Stimulated activated CD4-positive, alpha-beta T cell treated with anti-CD3 and anti-CD28 coated beads, Interleukin-15, amount 100 ng/mL, for 48 hours (primary cell): ENCODE measurements around the gene EPN2.
A peak's percentile ranks its signal among the peaks of the same experiment; 100 is the strongest.

Source experiments
- DNase-seq, 2 donors: peaks; one replicate each; pipeline ENCODE4 v3.0.0-alpha.2; 2020; ENCODE audit warnings: low read depth in 2 of 2

The EPN2 gene

DNA sequence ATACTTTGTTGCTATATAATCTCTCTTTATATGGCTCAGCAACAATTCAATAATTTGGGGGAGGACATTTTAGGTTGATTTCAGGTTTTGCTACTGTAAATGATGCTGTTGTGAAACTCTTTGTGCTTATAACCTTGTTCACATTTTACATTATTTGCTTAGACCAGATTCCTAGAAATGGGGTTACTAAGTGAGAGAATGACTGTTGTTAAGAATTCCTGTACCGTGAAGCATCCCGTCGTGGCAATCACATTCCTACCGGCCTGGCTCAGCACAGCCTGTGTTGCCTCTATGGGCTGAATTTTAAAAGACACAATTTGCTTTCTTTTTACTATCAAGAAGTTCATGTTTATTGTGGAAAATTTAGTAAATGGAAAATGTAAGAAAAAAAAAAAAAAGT is 94.0 kb downstream of the EPN2 start:
- DNase-seq: no peak

DNA sequence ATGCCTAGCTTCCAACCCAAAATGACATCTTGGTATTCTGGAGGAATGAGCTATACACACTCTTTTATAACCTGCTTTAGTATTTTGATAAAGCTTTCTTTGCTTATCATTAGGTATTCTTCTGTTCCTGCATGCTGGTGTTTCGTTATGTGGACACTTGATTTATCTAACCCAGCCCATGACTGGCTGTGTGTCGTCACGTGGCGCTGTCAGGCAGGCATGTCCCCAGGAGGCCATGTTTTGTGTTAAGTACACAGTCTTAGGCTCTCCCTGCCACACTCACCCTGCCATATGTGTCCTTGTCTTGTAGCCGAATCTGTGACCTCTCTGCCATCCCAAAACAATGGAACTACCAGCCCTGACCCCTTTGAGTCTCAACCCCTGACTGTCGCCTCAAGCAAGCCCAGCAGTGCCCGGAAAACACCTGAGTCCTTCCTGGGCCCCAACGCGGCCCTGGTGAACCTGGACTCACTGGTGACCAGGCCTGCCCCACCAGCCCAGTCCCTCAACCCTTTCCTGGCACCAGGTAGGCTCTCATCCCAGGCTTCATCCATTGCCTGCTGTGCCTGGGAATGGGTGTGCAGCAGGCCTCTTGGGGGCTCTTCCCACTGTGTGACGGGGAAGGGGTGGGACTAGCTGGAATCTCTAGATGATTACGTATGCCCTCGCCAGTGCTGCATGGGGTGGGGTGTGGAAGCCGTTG is 94.5 kb downstream of the EPN2 start:
- no peak for DNase-seq

DNA sequence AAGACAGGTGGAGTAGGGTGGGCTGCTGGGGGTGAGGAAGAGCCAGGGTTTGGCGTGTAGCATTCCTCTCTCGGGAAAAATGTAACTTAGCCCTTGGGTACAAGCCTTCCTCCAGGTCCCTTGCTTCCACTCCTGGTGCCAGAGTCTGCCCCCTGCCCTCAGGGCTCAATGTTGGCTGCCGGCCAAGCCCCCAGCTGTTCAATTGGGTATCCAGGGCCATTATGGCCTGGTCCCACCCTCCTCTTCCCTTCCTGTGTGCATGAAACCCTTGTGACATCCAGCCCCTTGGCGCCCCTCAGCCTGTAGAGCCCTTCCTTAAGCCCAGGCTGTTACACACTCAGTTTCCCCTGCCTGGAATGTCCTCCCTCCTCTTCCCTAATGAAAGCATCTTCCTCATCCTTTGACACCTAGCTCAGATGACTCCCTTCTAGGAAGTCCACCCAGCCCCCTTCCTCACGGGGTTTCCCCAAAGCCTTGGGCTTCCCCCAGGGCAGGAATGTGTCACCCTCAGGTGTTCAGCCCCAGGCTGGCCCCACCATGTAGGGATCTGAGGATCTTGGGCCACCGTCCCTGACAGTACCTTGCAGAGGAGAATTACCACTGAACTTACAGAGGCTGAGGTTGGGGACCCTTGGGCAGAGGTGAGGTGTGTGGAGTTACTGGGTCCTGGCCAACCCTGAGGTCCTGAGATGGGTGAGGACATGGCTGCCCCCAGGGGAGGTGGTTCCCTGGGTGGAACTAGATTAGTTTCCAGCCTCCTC is 95.4 kb downstream of the EPN2 start:
- DNase-seq: peak in 1 of 2 donors; percentile 6

DNA sequence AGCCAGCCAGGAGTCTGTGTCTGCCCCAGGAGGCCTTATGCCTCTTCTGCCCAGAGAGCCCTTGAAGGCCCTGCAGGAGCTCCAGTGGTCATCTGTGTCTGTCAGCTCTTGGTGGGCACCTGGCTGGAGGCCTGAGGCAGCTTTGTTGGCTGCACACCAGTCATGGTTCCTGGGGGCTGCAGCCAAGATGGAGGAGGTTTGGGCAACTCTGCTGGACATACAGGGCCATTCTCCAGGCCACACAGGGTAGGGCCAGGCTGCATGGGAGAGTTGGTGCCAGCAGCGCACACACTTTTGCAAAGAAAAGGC is 95.9 kb downstream of the EPN2 start:
- no peak for DNase-seq

DNA sequence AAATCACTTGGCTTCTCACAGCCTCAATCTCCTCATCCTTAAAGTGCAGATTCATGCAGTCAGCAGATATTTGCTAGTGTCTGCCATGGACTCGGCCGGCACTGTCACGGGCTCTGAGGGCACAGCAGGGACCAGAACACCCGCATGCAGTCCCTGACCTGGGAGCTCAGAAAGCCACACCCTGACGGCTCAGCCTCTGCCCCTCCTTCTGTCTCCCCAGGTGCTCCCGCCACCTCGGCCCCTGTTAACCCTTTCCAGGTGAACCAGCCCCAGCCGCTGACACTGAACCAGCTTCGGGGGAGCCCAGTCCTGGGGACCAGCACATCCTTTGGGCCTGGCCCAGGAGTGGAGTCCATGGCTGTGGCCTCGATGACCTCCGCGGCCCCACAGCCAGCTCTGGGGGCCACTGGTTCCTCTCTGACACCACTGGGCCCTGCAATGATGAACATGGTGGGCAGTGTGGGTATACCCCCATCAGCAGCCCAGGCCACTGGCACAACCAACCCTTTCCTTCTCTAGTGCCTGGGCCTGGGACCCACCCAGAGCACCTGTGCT is 96.6 kb downstream of the EPN2 start:
- no peak for DNase-seq

DNA sequence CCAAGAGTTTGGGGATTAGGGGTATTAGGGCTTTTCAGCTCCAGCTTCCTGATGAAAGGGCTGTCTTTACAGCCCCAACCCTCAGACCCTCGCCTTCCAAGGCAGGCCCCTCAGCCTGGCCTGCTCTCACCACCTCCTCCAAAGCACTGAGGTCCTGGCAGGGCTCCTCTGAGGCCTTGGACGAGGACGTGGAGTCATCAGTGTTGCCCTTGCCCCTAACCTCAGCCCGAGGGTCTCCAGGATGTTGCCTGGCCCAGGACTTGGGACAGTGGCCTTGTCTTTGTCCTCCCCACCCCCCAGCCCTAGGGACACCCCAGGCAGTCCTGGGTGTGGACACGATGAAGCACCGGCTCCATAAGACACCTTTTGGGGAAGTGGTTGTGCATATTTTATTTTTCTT is 97.2 kb downstream of the EPN2 start:
- no peak for DNase-seq

DNA sequence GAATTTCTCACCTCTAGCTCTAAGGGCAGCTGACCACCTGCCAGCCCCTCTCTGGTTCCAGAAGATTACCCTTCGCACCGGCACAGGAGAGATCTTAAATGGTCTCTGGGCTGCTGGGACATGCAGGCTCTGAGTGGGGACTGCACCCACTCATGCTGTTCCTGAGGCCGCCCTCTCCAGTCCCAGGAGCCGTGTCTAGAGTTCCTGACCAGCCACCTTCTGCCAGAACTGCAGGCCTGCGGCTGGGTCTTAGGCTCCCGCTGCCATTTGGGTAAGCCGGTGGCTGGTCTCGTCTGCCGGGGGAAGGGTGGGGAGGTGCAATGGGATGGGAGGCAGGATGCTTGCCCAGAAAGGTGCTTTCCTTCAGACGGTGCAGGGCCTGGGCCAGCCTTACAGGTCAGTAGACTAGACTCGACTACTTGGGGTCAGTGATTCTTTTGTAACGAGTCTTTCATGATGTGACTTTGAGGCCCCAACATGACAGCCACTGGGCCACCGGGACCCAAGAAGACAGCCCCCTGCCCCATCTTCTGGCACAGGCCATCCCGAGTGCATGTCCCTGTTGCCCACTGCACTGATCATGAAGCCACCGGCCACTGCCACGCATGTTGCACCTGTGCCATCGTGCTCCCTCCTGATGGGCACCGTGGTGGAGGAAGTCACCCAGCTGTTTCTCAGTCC is 98.9 kb downstream of the EPN2 start:
- DNase-seq: no peak

DNA sequence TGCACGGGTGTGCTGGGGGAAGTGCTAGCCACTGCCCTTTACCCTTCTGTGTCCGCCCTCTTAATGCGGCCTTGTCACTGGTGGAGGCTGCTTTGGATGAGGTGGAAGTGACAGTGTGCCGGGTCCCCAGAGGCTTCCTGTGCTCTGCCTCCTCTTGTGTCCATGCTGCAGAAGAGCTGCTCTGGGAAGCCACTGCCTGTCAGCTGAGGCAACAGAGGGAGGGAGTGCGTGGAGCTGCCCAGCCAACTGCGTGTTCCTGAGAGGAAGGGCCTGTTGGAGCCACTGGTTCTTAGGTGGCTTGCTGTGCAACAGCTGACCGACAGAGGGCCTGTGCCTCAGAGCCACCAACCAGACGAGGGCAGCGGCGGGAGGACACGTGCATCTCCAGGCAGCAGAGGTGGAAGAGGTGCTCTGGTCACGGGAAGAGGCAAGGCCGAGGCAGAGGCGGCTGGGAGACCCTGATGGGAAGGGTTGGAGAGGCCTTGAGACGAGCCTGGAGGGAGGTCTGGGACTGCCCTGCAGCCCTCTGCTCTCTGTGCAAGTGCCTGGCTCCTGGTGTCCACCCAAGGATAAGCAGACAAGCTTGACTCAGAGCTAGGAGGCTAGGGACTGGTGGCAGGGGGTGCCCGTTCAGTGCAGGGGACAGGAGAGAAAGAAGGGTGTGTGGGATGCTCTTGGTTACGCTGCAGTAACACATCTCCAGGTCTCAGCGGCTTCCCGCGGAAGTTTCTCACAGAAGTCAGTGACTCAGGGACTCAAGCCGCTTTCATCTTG is 100.0 kb downstream of the EPN2 start:
- no peak for DNase-seq

DNA sequence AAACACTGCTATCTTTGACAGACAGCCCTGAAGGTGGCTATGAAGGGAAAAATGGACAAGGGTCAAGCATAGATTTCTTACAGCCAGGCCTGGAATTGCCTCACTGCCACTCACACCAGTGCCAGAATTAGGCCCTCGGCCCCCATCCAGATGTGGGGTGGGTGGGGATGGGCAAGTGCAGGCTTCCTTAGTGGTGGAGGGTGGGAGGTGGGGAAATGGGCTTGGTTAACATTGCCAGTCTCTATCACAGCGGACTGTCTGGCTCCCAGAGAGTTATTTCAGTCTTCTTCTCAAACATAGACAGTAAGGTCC is 100.5 kb downstream of the EPN2 start:
- no peak for DNase-seq

DNA sequence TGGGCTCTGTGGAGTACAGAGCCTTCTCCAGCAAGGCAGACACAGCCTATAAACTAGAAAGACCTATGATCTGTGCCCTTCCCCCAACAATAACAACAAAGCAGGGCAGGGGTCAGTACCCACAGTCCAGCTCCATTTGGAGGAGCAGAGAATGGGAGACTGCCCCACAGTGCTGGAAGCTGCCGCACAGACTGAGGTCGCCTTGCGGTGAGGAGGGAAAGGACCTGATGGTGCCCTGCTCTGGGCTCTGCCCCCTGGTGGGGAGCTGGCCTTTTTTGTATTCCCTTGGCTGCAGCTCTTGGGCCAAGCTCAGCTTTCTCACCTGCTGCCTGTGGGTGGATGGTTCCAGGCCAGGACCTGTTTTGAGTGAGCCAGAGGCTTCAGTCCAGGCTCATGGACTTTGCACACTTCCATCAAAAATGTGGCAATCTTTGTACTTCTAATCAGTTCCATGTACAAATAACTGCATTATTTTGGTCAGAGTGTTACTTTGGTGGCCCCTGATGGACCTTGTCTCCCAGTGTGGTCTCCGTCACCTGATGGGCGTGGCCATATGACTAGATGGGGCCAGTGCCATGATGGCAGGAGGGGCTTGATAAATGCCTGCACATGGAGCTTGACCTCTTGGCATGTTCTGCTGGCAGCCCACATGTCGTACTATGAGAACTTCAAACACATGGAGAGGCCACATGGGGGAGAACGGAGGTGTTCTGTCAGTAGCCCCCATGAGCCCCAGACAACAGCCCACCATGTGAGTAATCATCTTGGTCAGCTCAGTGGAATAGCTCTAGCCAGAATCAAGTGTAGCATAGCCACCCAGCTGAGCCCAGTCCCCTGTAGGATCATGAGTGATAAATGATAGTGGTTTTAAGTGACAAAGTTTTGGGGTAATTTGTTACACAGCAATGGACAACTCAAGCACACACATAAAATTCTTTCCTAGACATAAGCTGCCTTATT is 101.1 kb downstream of the EPN2 start:
- peak; percentile 16 to 51 for DNase-seq

DNA sequence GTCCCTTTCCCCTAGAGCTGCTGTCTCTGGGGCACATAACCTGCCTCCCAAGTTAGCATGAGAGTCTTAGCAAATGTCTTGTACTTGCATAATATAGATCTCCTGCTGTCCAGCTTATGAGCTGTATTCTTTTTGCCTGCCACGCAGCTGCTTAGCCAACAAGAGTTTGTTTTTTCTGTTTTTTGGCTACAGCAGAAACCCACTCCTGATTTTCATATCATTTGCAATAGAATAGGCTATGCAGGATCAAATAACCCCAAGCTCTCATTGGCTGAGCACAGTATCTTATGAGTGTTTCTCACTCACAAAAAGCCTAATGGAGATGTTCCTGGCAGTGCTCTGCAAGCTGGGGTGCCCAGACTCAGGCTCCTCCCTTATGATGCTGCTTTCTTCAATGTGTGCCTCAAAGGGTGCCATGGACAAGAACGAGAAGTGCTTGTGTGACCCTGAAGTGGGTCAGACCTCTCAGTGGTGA is 102.2 kb downstream of the EPN2 start:
- no peak for DNase-seq

DNA sequence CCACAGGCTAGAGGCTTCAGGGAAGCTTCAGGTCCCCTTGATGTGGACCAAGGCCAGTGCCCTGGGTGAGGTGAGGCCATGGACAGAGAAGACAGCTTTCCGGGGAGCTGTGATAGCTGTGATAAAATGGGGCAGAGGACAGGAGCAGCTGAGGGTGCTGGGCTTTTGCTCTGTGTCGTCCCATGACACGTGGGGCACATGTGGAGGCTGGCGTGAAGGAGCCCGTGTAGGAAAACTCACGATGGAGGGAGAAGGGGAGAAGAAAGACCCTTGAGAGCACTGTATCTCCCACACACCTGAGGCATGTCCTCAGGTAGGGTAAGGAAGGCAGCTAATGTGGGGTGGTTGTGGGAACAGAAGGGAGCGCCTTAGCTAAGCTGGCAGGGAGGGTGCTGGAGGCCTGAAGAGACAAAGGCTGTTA is 104.1 kb downstream of the EPN2 start:
- no peak for DNase-seq

DNA sequence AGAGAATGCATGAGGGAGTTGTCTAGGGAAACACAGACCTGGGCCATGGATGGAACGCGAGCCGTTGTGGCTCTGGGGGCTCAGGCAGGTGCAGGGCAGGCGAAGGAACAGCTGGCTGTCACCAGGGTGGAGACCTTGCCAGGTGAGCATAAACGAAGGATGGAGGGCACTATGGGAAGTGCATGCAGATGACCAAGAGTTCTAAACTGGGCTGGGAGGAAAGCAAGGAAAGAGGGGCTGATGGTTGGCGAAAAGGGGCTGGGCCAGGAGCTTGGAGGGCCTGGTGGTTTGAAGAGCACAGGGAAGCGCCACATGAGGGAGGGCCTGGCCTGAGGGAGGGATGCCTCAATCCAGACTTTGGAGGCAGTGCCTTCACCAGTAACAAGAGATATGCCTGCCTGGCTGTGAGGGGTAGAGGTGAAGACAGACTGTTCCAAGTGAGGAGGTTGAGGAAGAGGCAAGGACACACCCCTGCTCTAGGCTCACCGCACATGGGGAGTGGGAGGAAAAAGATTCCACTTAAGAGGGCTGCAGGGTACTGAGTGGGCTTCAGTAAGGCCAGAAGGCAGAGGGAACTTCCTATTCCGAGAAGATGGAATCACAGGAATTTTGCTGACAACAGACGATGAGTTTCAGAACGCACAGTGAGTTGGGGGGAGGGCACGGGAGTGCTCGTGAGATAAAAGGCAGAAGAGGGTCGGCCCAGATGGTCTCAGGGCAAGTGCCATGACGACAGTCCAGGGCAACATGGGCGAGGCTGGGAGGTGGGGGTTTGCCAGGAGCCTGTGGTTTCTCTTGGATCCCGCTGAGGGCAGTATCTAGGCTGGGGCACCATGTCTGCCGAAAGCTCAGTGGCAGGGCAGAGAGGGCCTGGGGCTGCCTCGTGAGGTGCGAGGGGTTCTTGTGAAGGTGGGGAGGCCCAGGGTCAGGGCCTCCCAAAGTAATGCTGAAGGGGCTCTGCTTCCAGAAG is 104.8 kb downstream of the EPN2 start:
- no peak for DNase-seq

DNA sequence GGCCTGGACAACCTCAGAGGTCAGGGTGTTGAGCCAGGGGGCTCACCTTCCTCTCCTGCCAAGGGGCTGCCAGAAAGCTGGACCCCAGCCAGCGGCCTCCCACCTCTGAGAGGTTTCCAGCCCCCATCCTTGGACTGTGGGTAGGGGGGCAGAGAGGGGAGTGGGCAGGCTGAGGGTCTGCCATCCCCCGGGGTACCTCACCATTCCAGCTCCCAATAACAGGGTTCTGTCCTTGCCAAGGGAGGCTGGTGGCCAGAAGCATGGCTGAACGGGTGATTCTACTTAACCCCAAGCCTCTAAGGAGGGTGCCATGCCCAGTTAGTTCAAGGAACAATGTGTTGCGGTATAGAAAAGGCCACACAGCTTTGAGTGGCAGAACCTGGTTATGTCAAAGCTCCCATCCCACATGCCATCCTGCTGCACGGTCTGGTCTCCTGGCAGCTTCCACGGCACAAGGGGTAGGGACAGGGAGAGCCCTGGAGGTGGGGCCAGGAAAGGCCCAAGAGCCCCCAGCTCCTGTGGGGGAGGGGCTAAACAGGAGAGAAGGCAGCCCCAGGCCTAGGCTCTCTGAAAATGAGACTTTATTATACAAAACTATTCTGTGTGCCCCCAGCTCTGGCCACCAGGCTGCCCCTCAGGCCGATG is 105.6 kb downstream of the EPN2 start:
- no peak for DNase-seq

DNA sequence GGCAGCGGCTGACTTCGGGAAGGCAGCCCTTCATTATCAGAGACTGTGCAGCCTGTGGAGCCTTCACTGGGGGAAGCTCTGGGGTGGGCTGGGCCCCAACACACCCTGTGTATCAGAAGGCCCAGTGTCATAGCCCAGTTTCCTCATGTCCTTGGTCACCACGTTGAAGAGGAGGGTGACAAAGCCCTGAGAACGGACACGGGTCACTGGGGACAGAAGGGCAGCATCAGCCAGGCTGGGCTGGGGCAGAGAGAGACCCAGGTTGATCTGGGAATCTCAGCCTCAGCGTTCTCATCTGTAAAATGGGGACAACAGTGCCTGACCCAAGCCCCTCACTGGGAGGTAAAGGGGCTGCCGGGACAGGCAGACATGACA is 106.1 kb downstream of the EPN2 start:
- DNase-seq: no peak

DNA sequence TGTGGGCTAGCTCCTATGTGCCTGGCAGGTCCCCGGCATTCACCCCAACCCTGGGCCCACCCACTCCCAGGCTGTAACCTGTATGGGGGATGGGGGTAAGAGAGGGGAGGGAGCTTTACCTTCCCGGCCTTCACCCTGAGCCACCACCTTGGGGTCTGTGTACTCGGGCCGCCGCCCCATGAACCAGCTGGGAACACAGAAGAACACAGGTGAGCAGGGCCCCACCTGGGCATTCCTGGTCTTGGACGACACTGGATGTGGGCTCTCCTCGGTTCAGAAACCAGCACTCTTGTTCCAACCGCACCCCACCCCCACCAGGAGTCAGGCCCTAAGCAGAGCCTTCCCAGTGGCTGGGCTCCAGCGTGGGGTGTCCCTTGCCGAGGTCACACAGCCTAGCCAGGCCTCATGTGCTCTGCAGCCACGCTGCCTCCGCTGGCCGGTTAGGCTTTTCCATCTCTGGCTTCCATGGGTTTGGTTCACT is 106.5 kb downstream of the EPN2 start:
- DNase-seq: no peak

DNA sequence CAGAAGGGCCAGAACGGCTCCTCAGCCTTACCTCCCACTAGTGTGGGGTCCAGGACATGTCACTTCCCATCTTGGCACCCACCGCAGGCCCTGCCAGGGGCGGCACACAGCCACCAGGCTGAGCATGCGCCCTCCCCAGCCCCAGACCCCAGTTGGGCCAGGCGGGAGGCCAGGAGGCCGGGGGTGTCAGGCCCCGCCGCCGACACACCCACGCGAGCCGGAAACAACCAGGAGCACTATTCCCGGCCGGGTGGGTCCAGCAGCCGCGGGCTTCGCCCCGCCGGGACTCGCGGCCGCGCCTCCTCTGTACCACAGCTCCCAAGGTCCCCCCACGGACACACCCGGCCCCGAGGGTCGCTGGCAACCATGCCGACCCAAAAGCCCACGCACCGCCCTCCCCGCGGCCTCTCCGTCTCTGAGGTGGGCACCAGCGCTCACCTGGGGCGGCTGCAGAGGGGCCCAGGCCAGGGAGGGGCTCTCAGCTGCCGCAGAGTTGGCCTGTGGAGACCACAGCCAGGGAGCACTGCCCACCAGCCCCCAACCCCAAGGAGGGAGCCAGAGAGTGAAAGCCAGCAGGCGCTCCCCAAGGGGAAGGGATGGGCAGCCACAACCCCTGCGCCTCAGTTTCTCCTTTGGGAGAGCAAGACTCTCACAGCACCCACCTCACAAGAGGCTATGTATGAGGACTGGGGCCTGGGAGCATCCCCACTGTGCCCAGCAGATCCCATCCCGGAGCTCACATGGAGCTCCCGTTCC is 107.3 kb downstream of the EPN2 start:
- DNase-seq: no peak

DNA sequence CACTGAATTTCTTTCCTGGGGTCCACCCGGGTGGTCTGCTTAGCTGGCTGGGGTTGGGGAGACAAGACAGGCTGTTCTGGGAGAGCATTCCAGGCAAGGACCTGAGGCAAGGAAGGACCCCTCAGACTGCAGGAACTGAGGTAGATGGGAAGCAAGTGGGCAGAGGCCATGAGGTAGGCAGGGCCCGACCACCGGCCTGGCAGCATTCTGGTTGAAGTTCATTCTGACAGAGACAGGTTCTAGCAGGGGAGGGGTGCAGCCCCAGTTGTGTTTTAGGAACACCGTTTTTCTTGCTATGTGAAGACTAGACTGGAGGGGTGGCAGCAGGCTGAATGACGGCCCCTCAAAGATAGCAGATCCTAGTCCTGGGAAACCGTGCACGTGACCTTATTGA is 107.9 kb downstream of the EPN2 start:
- no peak for DNase-seq
